Measurements from ENCODE around the gene PTPN2.

DNA sequence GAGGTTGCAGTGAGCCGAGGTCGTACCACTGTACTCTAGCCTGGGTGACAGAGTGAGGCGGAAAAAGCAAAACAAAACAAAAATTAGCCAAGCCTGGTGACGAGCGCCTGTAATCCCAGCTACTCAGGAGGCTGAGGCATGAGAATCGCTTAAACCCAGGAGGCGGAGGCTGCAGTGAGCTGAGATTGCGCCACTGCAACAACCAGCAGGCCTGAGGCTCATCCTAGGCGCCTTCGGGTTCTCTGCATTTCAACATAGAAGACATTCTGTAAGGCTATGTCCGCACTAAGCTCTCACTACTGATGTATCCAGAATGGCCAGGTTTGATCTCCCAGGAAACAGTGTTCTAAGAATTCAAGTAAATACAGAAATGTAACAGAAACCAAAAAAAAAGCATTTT lies 23.5 kb downstream of the PTPN2 start:
- TF ChIP-seq, protein P1, sequence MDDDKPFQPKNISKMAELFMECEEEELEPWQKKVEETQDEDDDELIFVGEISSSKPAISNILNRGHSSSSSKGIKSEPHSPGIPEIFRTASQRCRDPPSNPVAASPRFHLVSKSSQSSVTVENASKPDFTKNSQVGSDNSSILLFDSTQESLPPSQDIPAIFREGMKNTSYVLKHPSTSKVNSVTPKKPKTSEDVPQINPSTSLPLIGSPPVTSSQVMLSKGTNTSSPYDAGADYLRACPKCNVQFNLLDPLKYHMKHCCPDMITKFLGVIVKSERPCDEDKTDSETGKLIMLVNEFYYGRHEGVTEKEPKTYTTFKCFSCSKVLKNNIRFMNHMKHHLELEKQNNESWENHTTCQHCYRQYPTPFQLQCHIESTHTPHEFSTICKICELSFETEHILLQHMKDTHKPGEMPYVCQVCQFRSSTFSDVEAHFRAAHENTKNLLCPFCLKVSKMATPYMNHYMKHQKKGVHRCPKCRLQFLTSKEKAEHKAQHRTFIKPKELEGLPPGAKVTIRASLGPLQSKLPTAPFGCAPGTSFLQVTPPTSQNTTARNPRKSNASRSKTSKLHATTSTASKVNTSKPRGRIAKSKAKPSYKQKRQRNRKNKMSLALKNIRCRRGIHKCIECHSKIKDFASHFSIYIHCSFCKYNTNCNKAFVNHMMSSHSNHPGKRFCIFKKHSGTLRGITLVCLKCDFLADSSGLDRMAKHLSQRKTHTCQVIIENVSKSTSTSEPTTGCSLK (tag by site-specific recombination; IDR thresholded peaks at IDR 0.05), result no peak
- TF ChIP-seq, protein P2, sequence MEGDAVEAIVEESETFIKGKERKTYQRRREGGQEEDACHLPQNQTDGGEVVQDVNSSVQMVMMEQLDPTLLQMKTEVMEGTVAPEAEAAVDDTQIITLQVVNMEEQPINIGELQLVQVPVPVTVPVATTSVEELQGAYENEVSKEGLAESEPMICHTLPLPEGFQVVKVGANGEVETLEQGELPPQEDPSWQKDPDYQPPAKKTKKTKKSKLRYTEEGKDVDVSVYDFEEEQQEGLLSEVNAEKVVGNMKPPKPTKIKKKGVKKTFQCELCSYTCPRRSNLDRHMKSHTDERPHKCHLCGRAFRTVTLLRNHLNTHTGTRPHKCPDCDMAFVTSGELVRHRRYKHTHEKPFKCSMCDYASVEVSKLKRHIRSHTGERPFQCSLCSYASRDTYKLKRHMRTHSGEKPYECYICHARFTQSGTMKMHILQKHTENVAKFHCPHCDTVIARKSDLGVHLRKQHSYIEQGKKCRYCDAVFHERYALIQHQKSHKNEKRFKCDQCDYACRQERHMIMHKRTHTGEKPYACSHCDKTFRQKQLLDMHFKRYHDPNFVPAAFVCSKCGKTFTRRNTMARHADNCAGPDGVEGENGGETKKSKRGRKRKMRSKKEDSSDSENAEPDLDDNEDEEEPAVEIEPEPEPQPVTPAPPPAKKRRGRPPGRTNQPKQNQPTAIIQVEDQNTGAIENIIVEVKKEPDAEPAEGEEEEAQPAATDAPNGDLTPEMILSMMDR (tag by site-specific recombination; IDR thresholded peaks at IDR 0.05), result no peak
- TF ChIP-seq ZNF146 (tag by site-specific recombination; IDR thresholded peaks at IDR 0.05), result no peak
- TF ChIP-seq ZNF677 (tag by site-specific recombination; IDR thresholded peaks at IDR 0.05), result no peak
- no peak for TF ChIP-seq ZNF140 (tag by site-specific recombination; IDR thresholded peaks at IDR 0.05)
- TF ChIP-seq MEIS1 (CRISPR knock-in tag; IDR thresholded peaks at IDR 0.05; ENCODE audit: borderline replicate concordance), result no peak
